Stimulated activated CD4-positive, alpha-beta T cell treated with anti-CD3 and anti-CD28 coated beads, Interleukin-12 subunit alpha, Interleukin-12 subunit beta, amount 100 ng/mL, for 4 hours (primary cell): Measurements from ENCODE around the gene SUCO.
"Not testable (repeated sequence)": the region's sequence is repeated elsewhere in the genome, so short reads cannot be mapped to it uniquely, and the experiment has no call there.

Experiments used
- DNase-seq: peaks from one replicate; pipeline ENCODE4 v3.0.0-alpha.2; 2020

SUCO gene

GRCh38 chr1:172567720-172568119, 34.8 kb downstream of the SUCO start:
- DNase-seq, result no peak

GRCh38 chr1:172574080-172574479, 41.1 kb downstream of the SUCO start:
- DNase-seq, result no peak

GRCh38 chr1:172578586-172578985, 45.6 kb downstream of the SUCO start:
- DNase-seq, result no peak

GRCh38 chr1:172581273-172581672, 48.3 kb downstream of the SUCO start:
- DNase-seq, result no peak

GRCh38 chr1:172581779-172582178, 48.8 kb downstream of the SUCO start:
- DNase-seq, result no peak

- DNase-seq, result no peak
Observed at GRCh38 chr1:172582889-172583288, 49.9 kb downstream of the SUCO start.

GRCh38 chr1:172585348-172585747, 52.4 kb downstream of the SUCO start:
- DNase-seq, result no peak

GRCh38 chr1:172585861-172586260, 52.9 kb downstream of the SUCO start:
- DNase-seq, result no peak

- no peak for DNase-seq
Observed at GRCh38 chr1:172588296-172589291, 55.6 kb downstream of the SUCO start.

- DNase-seq, result no peak
Observed at GRCh38 chr1:172589553-172589952, 56.6 kb downstream of the SUCO start.

- DNase-seq, result not testable (repeated sequence)
Observed at GRCh38 chr1:172591429-172591828, 58.5 kb downstream of the SUCO start.

GRCh38 chr1:172595066-172595465, 62.1 kb downstream of the SUCO start:
- not testable (repeated sequence) for DNase-seq

GRCh38 chr1:172596782-172597181, 63.8 kb downstream of the SUCO start:
- DNase-seq, result not testable (repeated sequence)

- no peak for DNase-seq
Observed at GRCh38 chr1:172599912-172600311, 67.0 kb downstream of the SUCO start.

GRCh38 chr1:172600615-172601014, 67.7 kb downstream of the SUCO start:
- DNase-seq, result no peak

- no peak for DNase-seq
Observed at GRCh38 chr1:172601046-172601630, 68.2 kb downstream of the SUCO start.

- no peak for DNase-seq
Observed at GRCh38 chr1:172602706-172603105, 69.8 kb downstream of the SUCO start.

GRCh38 chr1:172603816-172604215, 70.9 kb downstream of the SUCO start:
- DNase-seq, result no peak

GRCh38 chr1:172605641-172606040, 72.7 kb downstream of the SUCO start:
- DNase-seq, result no peak

GRCh38 chr1:172607145-172607544, 74.2 kb downstream of the SUCO start:
- no peak for DNase-seq

GRCh38 chr1:172608098-172608601, 75.2 kb downstream of the SUCO start:
- no peak for DNase-seq

- no peak for DNase-seq
Observed at GRCh38 chr1:172609528-172609927, 76.6 kb downstream of the SUCO start.

- no peak for DNase-seq
Observed at GRCh38 chr1:172612478-172612877, 79.5 kb downstream of the SUCO start.

GRCh38 chr1:172613294-172613693, 80.3 kb downstream of the SUCO start:
- DNase-seq, result no peak
